ENCODE results near the gene NXPH4.

GRCh38 chr12:57181561-57182155 is 34.9 kb upstream of the NXPH4 start:
- TF ChIP-seq EZH2 (IDR thresholded peaks at IDR 0.05; ENCODE audit: borderline replicate concordance, insufficient read depth, low read depth, low read length, poor library complexity, severe bottlenecking) = no peak
- TF ChIP-seq CTCF (IDR thresholded peaks at IDR 0.05) = no peak

Measured in B cell (primary cell).